Ascending aorta (tissue), 2 donors: Measurements from ENCODE around the gene ARID1B. TPM values are rescaled to one million over a fixed set of nuclear protein-coding genes. Genes with fewer than 3 reads are reported as not detected.

Source experiments
- DNase-seq, 2 donors: peaks; one replicate each; pipeline ENCODE4 v3.0.0-alpha.2; 2019; ENCODE audit warnings: low spot score in 2 of 2
- H3K27ac ChIP-seq, 2 donors: fragments of 200-600 bp; sonication (generic); one replicate each; pipeline ENCODE4 v1.5.1; 2016 to 2017; ENCODE audit warnings: mild to moderate bottlenecking in 1 of 2
- H3K27me3 ChIP-seq: fragments of 200-600 bp; sonication (generic); one replicate; pipeline ENCODE4 v1.5.1; 2017
- H3K36me3 ChIP-seq, 2 donors: fragments of 200-600 bp; sonication (generic); one replicate each; pipeline ENCODE4 v1.5.1; 2016
- H3K4me1 ChIP-seq, 2 donors: fragments of 200-600 bp; sonication (generic); one replicate each; pipeline ENCODE4 v1.5.1; 2016 to 2017; ENCODE audit warnings: mild to moderate bottlenecking in 1 of 2
- H3K4me3 ChIP-seq, 2 donors: fragments of 200-600 bp; sonication (generic); one replicate each; pipeline ENCODE4 v1.5.1; 2016 to 2017; ENCODE audit warnings: mild to moderate bottlenecking in 1 of 2
- H3K9me3 ChIP-seq, 2 donors: fragments of 200-600 bp; sonication (generic); one replicate each; pipeline ENCODE4 v1.5.1; 2016
- CTCF ChIP-seq, 3 experiments: fragments of 200-600 bp in 2 of 3; fragments of 450-650 bp in 1 of 3; sonication (generic) in 2 of 3; IDR thresholded peaks; one replicate each; pipeline ENCODE4 v1.5.1; 2016 to 2019; ENCODE audit warnings: antibody characterized with exemption in 3 of 3, mild to moderate bottlenecking in 1 of 3, moderate library complexity in 1 of 3
- intact Hi-C: fragments of 100-400 bp; cut with DNase I; formaldehyde crosslinking; loops from one replicate; pipeline ENCODE4 v1.15.1; 2023
- total RNA-seq: library from RNA; depleted of rRNA; stranded (reverse); fragments of >200 nt; gene quantifications from one replicate; pipeline ENCODE4 v1.1.0, GENCODE V29; 2016

Gene ARID1B
- total RNA-seq, 1 donor from 2014 or later, result 97.9 TPM

DNA sequence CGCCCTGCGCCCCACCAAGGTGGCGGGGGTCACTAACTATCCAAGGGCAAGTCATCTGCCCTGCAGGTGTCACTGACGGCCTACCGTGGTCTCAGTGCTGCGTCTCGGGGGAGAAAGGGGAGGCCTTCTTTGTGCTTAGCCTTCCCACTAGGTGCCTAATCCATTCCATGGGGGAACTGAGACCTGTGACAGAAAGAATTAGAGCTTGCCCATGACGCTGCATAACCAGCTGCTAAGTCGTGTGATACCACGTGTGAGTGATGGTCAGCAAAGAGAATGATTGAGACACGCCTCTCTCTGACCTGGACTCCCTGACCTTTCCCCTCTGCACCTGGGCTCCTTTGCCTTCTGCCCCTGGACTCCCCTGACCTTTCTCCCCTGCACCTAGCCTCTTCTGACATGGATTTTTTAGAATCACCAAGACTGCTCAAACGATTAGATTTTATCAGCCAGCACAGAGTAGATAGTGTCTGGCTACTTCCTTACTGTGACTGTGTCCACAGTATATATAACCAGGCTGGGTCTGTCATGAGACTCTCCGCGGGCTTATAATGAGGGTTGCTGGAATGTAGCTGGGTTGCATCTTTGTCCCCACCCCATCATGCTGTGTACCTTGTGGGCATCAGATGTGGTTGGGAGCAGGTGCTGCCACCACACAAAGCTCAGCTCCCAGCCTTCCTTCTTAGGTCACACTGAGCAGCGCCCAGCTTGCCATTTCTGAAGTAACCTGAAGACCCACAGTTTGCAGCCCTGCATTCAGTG is 405.5 kb downstream of the ARID1B start:
- Histone ChIP-seq H3K27me3 (no peaks in the 10 kb centered on the region), H3K4me3 (no peak overlapping the region), H3K4me1 (peaks cover 0 to 16% of the 10 kb centered on the region in 2 donors), H3K9me3 (no peaks in the 10 kb centered on the region), H3K27ac (no peak overlapping the region), H3K36me3 (peaks cover 35 to 47% of the 10 kb centered on the region in 2 donors)
- DNase-seq, result no peak
- intact Hi-C loops, result loop anchor here (10.0 kb wide), 3 partner anchors 228 to 498 kb away; partner anchors contain the start of gene ARID1B
- TF ChIP-seq CTCF (IDR thresholded peaks at IDR 0.05), result no peak

DNA sequence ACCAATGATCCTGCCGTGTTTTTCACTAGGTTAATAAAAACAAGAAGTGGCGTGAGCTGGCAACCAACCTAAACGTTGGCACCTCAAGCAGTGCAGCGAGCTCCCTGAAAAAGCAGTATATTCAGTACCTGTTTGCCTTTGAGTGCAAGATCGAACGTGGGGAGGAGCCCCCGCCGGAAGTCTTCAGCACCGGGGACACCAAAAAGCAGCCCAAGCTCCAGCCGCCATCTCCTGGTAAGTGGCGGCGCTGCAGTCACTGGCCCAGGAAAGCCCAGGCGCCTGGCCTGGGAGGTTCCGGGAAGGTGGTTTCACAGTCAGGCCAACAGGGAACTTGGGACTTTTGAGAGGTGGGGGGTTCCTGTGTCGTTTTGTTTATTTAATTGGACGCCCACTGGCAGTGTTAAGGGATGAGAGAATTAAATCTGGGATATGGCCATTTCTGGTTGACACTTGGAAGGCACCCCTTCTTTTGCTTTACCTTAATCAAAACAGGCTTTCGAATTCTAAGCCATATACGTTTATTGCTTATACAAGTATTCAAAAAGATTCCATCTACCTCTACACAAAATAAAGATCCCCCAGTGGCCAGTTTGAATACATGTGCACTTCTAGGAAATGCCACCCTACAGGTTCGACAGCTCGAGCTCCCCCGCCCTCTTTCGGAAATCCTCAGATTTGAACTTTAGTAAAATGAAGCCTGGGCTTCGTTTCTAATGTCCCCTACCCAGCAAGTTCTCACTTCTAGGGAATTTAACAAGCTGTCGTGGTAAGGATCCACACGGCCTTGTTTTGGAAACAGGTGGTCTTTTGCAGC is 407.2 kb downstream of the ARID1B start:
- H3K9me3 ChIP-seq, result no peaks in the 10 kb centered on the region
- intact Hi-C loops, result loop anchor here (1.0 to 10.0 kb wide), 7 partner anchors 42 to 619 kb away; partner anchors contain the start of gene ARID1B
- H3K27me3 ChIP-seq, result no peaks in the 10 kb centered on the region
- peaks cover 0 to 20% of the 10 kb centered on the region in 2 donors for H3K4me1 ChIP-seq
- peak in 1 of 2 donors; percentile 89 for DNase-seq
- H3K27ac ChIP-seq, result peak overlapping the region in 1 of 2 donors; percentile 35
- peak; percentile 89 to 99 (median 96) for TF ChIP-seq CTCF (IDR thresholded peaks at IDR 0.05)
- peaks cover 36 to 52% of the 10 kb centered on the region in 2 donors for H3K36me3 ChIP-seq
- peak overlapping the region; percentile 7 to 30 for H3K4me3 ChIP-seq

- no peak for TF ChIP-seq CTCF (IDR thresholded peaks at IDR 0.05)
- H3K4me3 ChIP-seq, result no peak overlapping the region
Measured at GRCh38 chr6:157185171-157185570, 408.0 kb downstream of the ARID1B start.

GRCh38 chr6:157185986-157186385 is 408.8 kb downstream of the ARID1B start:
- H3K27me3 ChIP-seq, result no peaks in the 10 kb centered on the region
- H3K27ac ChIP-seq, result peak overlapping the region in 1 of 2 donors; percentile 61
- H3K9me3 ChIP-seq, result no peaks in the 10 kb centered on the region
- no peak overlapping the region for H3K4me3 ChIP-seq
- peaks cover 48 to 65% of the 10 kb centered on the region in 2 donors for H3K36me3 ChIP-seq
- H3K4me1 ChIP-seq, result peaks cover 0 to 20% of the 10 kb centered on the region in 2 donors
- no peak for DNase-seq
- intact Hi-C loops, result loop anchor here (2.0 to 10.0 kb wide), 6 partner anchors 43 to 501 kb away; partner anchors contain the start of gene ARID1B
- no peak for TF ChIP-seq CTCF (IDR thresholded peaks at IDR 0.05)

More at GRCh38 chr6:157185171-157185570, 408.0 kb downstream of the ARID1B start:
- no peaks in the 10 kb centered on the region for H3K27me3 ChIP-seq
- H3K27ac ChIP-seq, result no peak overlapping the region
- H3K36me3 ChIP-seq, result peaks cover 44 to 60% of the 10 kb centered on the region in 2 donors
- intact Hi-C loops, result loop anchor here (2.0 to 10.0 kb wide), 6 partner anchors 42 to 500 kb away; partner anchors contain the start of gene ARID1B
- no peaks in the 10 kb centered on the region for H3K9me3 ChIP-seq
- DNase-seq, result no peak
- H3K4me1 ChIP-seq, result peaks cover 0 to 20% of the 10 kb centered on the region in 2 donors

- H3K27me3 ChIP-seq, result no peaks in the 10 kb centered on the region
- DNase-seq, result no peak
- TF ChIP-seq CTCF (IDR thresholded peaks at IDR 0.05), result no peak
- peaks cover 41 to 62% of the 10 kb centered on the region in 2 donors for H3K36me3 ChIP-seq
- H3K27ac ChIP-seq, result peak overlapping the region; percentile 61 to 67
- intact Hi-C loops, result loop anchor here (5.0 to 10.0 kb wide), 4 partner anchors 164 to 502 kb away; partner anchors contain the start of gene ARID1B
- no peak overlapping the region for H3K4me3 ChIP-seq
- H3K4me1 ChIP-seq, result peaks cover 0 to 20% of the 10 kb centered on the region in 2 donors
- no peaks in the 10 kb centered on the region for H3K9me3 ChIP-seq
Measured at GRCh38 chr6:157186785-157187181, 409.6 kb downstream of the ARID1B start.
